PC-9 (cell line): ENCODE data around the gene PSMG4.

Experiments
- EZH2 ChIP-seq: fragments of 200-600 bp; sonication (generic); IDR thresholded peaks from 2 replicates; pipeline ENCODE4 v1.8.0; 2017; ENCODE audit warnings: antibody characterized with exemption, low read depth
- TF ChIP-seq, protein P1 (sequence below): fragments of 200-600 bp; sonication (generic); conservative IDR thresholded peaks from 2 replicates; pipeline ENCODE4 v1.6.1; 2017; ENCODE audit warnings: mixed run types, antibody characterized with exemption, mild to moderate bottlenecking, moderate library complexity

GRCh38 chr6:3253597-3253961, 5.2 kb upstream of the PSMG4 start:
- TF ChIP-seq, protein P1, sequence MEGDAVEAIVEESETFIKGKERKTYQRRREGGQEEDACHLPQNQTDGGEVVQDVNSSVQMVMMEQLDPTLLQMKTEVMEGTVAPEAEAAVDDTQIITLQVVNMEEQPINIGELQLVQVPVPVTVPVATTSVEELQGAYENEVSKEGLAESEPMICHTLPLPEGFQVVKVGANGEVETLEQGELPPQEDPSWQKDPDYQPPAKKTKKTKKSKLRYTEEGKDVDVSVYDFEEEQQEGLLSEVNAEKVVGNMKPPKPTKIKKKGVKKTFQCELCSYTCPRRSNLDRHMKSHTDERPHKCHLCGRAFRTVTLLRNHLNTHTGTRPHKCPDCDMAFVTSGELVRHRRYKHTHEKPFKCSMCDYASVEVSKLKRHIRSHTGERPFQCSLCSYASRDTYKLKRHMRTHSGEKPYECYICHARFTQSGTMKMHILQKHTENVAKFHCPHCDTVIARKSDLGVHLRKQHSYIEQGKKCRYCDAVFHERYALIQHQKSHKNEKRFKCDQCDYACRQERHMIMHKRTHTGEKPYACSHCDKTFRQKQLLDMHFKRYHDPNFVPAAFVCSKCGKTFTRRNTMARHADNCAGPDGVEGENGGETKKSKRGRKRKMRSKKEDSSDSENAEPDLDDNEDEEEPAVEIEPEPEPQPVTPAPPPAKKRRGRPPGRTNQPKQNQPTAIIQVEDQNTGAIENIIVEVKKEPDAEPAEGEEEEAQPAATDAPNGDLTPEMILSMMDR: no peak
- no peak for TF ChIP-seq EZH2
